HG02623 (cell line): ENCODE measurements around the gene IMPACT.

Experiments
- ATAC-seq: cut with Tn5 transposase; IDR thresholded peaks from one replicate; pipeline ENCODE4 v1.9.1; 2021; ENCODE audit warnings: moderate library complexity; ENCODE audit not compliant: unreplicated experiment

Gene IMPACT

DNA sequence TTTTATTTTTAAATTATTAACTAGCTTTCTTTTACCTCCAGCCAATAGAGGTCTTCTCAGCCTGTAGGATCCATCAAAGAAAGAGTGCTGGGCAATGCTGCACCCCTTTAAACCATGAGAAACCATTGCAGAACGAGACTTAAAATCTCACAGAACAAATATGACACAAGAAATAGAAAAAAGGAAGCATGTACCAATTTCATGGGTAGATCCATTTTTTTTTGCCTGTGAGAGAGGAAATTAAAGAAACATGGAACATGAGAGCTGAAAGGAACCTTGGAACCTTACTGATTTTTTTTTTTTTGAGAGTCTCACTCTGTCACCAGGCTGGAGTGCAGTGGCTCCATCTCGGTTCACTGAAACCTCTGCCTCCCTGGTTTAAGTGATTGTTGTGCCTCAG lies 47.9 kb downstream of the IMPACT start:
- ATAC-seq: no peak

DNA sequence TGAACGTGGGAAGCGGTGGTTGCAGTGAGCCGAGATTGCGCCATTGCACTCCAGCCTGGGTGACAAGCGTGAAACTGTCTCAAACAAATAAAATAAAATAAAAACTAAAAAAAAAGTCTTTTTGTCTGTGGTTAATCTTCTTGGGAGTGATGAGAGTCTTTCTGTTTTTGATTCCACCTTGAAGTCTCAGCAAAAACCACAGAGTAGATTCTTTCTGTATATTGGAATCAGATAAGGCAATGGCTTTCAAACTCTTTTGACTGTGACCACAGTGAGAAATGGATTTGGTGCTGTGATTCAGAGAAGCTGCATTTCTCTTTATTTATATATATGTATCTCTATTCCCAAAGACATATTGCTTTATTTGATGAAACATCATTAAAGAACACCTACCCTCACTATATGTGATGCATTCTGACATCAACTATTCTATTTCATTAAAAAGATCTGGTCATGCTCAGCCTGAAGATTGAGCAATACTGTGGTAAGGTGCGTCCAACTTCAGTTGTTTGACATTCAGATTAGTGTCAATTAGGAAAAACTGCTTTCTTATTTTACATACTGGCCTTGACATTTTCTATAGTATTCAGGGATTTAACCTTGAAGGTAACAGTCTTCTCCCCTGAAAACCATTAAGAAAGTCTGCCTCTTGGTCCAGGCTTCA lies 49.6 kb downstream of the IMPACT start:
- no peak for ATAC-seq

DNA sequence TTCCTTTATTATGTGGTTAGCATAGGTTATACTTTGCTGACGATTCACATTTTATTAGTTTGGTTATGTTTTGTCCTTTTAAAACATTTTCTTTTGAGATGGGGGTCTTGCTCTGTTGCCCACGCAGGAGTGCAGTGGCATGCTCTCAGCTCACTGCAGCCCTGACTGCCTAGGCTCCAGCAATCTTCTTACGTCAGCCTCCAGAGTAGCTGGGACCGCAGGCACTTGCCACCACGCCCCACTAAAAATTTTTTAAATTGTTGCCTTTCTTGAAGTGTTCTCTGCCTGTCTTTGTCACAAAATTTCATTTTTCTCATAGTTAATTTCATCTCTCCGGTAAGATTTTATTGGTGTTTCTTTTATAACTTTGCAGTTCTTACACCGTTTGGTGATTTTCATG lies 52.9 kb downstream of the IMPACT start:
- ATAC-seq: no peak

- ATAC-seq: no peak
Measured at GRCh38 chr18:24482821-24483220, 56.4 kb downstream of the IMPACT start.

GRCh38 chr18:24485681-24486080 lies 59.2 kb downstream of the IMPACT start:
- no peak for ATAC-seq

GRCh38 chr18:24486684-24487083 lies 60.2 kb downstream of the IMPACT start:
- no peak for ATAC-seq

DNA sequence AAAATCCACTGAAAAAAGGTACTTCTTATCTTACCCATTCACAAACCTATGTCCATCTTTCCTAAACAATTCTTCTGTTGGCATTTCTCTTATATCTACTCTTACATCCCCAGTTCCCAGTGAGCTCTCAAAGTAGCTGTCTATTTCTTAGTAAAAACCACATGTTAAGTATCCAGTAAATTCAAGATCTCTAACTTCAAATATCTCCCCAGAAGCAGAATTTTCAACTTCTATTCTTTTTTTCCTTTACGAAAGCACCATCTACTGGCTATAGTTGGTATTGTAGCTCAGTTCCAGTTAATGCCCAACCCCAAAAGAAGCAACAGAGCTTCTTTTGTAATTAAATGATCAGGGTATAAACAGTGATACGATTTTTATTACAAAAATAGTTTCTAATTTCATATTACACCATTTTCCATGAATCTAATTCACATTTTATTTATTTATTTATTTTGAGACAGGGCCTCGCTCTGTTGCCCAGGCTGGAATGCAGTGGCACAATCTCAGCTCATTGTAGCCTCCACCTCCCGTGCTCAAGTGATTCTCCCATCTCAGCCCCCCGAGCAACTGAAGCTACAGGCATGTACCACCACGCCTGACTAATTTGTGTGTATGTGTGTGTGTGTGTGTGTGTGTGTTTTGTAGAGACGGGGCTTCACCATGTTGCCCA lies 62.5 kb downstream of the IMPACT start:
- no peak for ATAC-seq

DNA sequence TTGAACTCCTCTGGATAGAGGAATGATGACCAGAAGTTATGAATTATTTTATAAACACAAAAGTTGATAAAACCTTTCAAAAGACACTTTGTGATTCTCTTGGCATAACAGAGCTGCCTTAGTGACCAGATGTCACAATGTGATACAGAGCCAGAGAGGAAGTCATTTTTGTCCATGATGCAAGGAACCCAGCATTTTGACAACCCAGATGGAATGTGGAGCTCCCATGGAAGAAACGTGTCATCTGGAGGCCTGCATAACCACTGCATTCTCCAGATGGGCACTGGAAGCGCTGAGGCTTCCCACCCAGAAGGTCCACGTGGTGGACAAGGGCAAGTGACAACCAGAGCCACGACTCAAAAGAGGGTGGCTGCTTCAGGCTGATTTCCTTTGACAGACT lies 64.1 kb downstream of the IMPACT start:
- ATAC-seq: no peak

DNA sequence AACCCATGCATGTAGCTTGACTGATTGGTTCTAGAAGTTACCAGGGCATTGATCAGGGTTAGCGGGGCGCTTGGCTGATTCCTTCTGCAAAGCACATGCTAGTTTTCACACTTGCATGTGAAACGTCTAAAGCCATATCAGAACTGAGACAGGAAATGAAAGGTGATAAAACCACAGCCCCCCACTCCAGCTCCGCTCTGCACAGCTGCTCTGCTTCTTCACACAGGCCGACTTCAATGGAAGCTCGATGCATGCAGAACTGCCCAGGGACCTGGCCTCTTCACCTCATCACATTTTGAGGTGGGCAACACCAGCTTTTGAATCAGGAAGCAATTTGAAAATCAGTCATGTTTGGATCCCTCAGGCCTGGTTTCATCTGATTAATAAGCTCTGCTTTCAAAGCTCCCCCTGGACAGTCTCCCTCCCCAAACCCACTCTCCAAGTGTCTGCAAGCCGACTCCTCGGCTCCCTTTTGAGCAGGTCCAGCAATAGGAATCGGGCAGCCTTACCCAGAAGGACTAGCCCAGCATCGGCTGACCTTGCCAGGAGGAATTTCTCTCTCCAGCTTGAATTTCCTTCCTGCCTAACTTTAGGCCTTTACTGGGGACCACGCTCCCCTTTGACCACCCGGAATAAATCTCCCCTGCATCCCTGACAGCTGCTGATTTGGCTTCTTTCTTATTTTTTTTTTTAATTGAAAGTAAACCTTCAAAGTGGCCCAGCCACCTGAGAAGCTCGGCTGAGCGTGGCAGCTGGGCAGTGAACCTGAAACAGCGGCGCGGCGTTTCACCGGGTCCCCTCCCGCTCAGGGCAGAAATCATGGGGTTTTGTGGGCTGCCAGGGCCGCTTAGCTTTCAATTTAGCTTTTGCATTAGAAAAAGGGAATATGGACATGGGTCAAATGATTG lies 65.7 kb downstream of the IMPACT start:
- ATAC-seq: peak; percentile 72

DNA sequence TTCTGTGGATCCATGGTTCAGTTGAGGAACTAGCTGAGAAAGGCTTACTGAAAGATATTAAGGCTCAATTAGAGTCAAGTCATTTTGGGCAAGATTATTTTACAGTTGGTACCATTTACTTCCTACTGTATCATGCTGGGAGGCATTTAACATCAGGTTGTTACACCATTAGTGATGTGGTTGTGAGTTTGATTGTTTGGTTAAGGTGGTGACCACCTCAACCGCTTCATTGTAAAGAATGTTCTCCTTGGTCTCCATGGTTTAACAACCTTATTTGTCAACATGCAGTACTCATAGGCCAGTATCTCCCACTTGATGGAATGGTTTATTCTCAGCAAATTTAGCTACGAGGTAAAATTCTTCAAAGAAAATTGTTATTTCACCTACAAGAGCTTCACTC lies 68.1 kb downstream of the IMPACT start:
- no peak for ATAC-seq

GRCh38 chr18:24497031-24497754 lies 70.7 kb downstream of the IMPACT start:
- no peak for ATAC-seq

GRCh38 chr18:24499814-24500213 lies 73.3 kb downstream of the IMPACT start:
- ATAC-seq: no peak

- ATAC-seq: no peak
Measured at GRCh38 chr18:24500217-24500616, 73.7 kb downstream of the IMPACT start.

GRCh38 chr18:24500766-24501165 lies 74.3 kb downstream of the IMPACT start:
- ATAC-seq: no peak

DNA sequence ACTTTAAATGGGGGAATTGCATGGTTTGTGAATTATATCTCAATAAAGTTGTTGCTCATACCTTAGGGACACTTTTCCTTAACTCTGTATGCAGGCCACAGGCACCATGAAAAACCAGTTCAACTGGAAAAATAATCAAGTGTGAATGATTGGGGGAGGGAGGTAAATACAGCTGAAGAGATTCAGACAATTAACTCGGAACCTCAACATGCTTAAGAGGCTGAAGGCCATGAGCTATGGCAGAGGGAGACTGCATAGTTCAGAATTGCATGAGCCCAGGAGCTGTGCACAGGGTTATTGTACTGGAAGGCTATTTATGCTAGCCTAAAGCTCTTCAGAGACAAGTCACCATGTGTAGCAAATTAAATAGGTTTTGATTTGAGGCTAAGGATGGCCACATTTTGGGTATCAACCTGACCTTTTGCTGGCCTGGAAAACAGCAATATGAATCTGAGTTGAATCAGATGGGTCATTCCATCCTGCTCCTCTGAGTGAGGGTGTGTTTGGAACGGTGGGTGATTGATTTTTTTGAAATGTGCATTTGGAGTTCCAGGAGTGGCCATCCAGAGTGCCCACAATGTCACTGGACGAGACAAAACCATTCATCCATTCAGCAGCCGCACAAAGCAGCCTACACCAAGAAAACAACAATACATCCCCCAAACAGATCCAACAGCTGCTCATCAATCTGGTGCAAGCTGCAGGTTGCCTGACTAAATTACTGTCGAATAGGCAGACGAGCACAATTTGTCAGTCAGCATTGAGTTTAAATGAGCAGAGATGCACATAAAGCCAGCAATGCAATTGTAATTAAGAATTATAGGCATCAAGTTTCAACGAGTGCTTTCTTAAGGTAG lies 76.4 kb downstream of the IMPACT start:
- ATAC-seq: no peak
